H9 (cell line): ENCODE data around the gene SFN. TPM values are rescaled to one million over a fixed set of nuclear protein-coding genes. Genes with fewer than 3 reads are reported as not detected.

Source experiments
- DNase-seq: peaks from one replicate; pipeline ENCODE4 v3.0.0-alpha.2; 2017
- H2AFZ ChIP-seq: one replicate; pipeline ENCODE4 v1.6.1; 2013; ENCODE audit warnings: mild to moderate bottlenecking, low read length, control low read depth, moderate library complexity
- H2AK5ac ChIP-seq: 2 replicates; pipeline ENCODE4 v1.6.1; 2013; ENCODE audit warnings: low read length, control low read depth, mixed read lengths; ENCODE audit not compliant: insufficient read length
- H2BK120ac ChIP-seq: one replicate; pipeline ENCODE4 v1.6.1; 2013; ENCODE audit warnings: low read depth, mild to moderate bottlenecking, low read length, control low read depth, inconsistent platforms; ENCODE audit not compliant: poor library complexity, severe bottlenecking
- H2BK12ac ChIP-seq: 2 replicates; pipeline ENCODE4 v1.6.1; 2013; ENCODE audit warnings: low read length, control low read depth, mixed read lengths, low read depth; ENCODE audit not compliant: insufficient read length
- H2BK15ac ChIP-seq: 2 replicates; pipeline ENCODE4 v1.6.1; 2013; ENCODE audit warnings: low read depth, low read length, control low read depth
- H2BK20ac ChIP-seq: one replicate; pipeline ENCODE4 v1.6.1; 2013; ENCODE audit warnings: low read depth, mild to moderate bottlenecking, low read length, control low read depth, inconsistent platforms; ENCODE audit not compliant: poor library complexity, severe bottlenecking
- H2BK5ac ChIP-seq: 2 replicates; pipeline ENCODE4 v1.6.1; 2013; ENCODE audit warnings: low read length, control low read depth, mixed read lengths; ENCODE audit not compliant: insufficient read length
- H3K14ac ChIP-seq: 2 replicates; pipeline ENCODE4 v1.6.1; 2013; ENCODE audit warnings: low read length, control low read depth; ENCODE audit not compliant: insufficient read depth
- H3K18ac ChIP-seq: 2 replicates; pipeline ENCODE4 v1.6.1; 2013; ENCODE audit warnings: low read depth, mild to moderate bottlenecking, mixed read lengths, low read length, control low read depth; ENCODE audit not compliant: insufficient read length
- H3K23ac ChIP-seq: 2 replicates; pipeline ENCODE4 v1.6.1; 2013; ENCODE audit warnings: low read length, control low read depth, mixed read lengths, low read depth; ENCODE audit not compliant: insufficient read length
- H3K23me2 ChIP-seq: 2 replicates; pipeline ENCODE4 v1.6.1; 2013; ENCODE audit warnings: low read depth, mild to moderate bottlenecking, mixed read lengths, low read length, control low read depth; ENCODE audit not compliant: insufficient read length, poor library complexity, severe bottlenecking
- H3K27ac ChIP-seq: 2 replicates; pipeline ENCODE4 v1.5.1; 2013; ENCODE audit warnings: low read length, control low read depth, mixed read lengths, low read depth; ENCODE audit not compliant: insufficient read length
- H3K27me3 ChIP-seq: 2 replicates; pipeline ENCODE4 v1.6.1; 2013; ENCODE audit warnings: low read length, control low read depth, inconsistent platforms; ENCODE audit not compliant: insufficient read depth
- H3K4ac ChIP-seq: 2 replicates; pipeline ENCODE4 v1.6.1; 2013; ENCODE audit warnings: low read depth, mild to moderate bottlenecking, control low read depth, inconsistent platforms, low read length, moderate library complexity
- H3K4me1 ChIP-seq: 2 replicates; pipeline ENCODE4 v1.6.1; 2013; ENCODE audit warnings: low read length, control low read depth, inconsistent platforms; ENCODE audit not compliant: insufficient read depth
- H3K4me2 ChIP-seq: 2 replicates; pipeline ENCODE4 v1.6.1; 2013; ENCODE audit warnings: low read length, control low read depth, mixed read lengths; ENCODE audit not compliant: insufficient read length, insufficient read depth
- H3K56ac ChIP-seq: 2 replicates; pipeline ENCODE4 v1.6.1; 2013; ENCODE audit warnings: low read depth, mild to moderate bottlenecking, mixed read lengths, low read length, control low read depth; ENCODE audit not compliant: insufficient read length
- H3K79me1 ChIP-seq: 2 replicates; pipeline ENCODE4 v1.6.1; 2013; ENCODE audit warnings: low read depth, mild to moderate bottlenecking, moderate library complexity, low read length, control low read depth, inconsistent platforms; ENCODE audit not compliant: insufficient read depth, poor library complexity, severe bottlenecking
- H3K79me2 ChIP-seq: 2 replicates; pipeline ENCODE4 v1.6.1; 2013; ENCODE audit warnings: low read length, control low read depth, inconsistent platforms; ENCODE audit not compliant: insufficient read depth
- H3K9ac ChIP-seq: 2 replicates; pipeline ENCODE4 v1.6.1; 2013; ENCODE audit warnings: low read length, control low read depth, mixed read lengths; ENCODE audit not compliant: insufficient read length; ENCODE audit errors: extremely low read depth
- H3K9me3 ChIP-seq: one replicate; pipeline ENCODE4 v1.6.1; 2013; ENCODE audit warnings: low read depth, low read length, inconsistent platforms; ENCODE audit not compliant: control insufficient read depth
- H3T11ph ChIP-seq: one replicate; pipeline ENCODE4 v1.6.1; 2013; ENCODE audit warnings: mild to moderate bottlenecking, low read length, control low read depth, inconsistent platforms
- H4K20me1 ChIP-seq: one replicate; pipeline ENCODE4 v1.6.1; 2013; ENCODE audit not compliant: control insufficient read depth, insufficient read length, insufficient read depth
- H4K5ac ChIP-seq: 2 replicates; pipeline ENCODE4 v1.6.1; 2013; ENCODE audit warnings: low read depth, mild to moderate bottlenecking, mixed read lengths, low read length, control low read depth; ENCODE audit not compliant: insufficient read length
- H4K8ac ChIP-seq: replicated peaks from 2 replicates; pipeline ENCODE4 v1.6.1; 2013; ENCODE audit warnings: low read length, control low read depth, mixed read lengths, low read depth; ENCODE audit not compliant: insufficient read length
- H4K91ac ChIP-seq: 2 replicates; pipeline ENCODE4 v1.6.1; 2013; ENCODE audit warnings: low read depth, mild to moderate bottlenecking, moderate library complexity, mixed read lengths, low read length, control low read depth; ENCODE audit not compliant: insufficient read length
- H3K27ac Mint-ChIP-seq, 3 experiments: 2 replicates in 2 of 3; 3 replicates in 1 of 3; pipeline ENCODE4 v1.8.0; 2020 to 2021; ENCODE audit warnings: mixed read lengths in 3 of 3, mild to moderate bottlenecking in 1 of 3, moderate library complexity in 1 of 3
- H3K27me3 Mint-ChIP-seq: 2 replicates; pipeline ENCODE4 v1.8.0; 2021; ENCODE audit warnings: low read depth, mild to moderate bottlenecking, moderate library complexity, mixed read lengths
- H3K36me3 Mint-ChIP-seq, 3 experiments: 2 replicates in 2 of 3; 3 replicates in 1 of 3; pipeline ENCODE4 v1.8.0; 2020 to 2021; ENCODE audit warnings: low read depth in 3 of 3, mixed read lengths in 3 of 3; ENCODE audit not compliant: insufficient read depth in 1 of 3
- H3K4me1 Mint-ChIP-seq, 2 experiments: 2 replicates each; pipeline ENCODE4 v1.8.0; 2020; ENCODE audit warnings: mixed read lengths in 2 of 2
- H3K4me3 Mint-ChIP-seq, 2 experiments: 2 replicates in 1 of 2; 3 replicates in 1 of 2; pipeline ENCODE4 v1.8.0; 2020 to 2021; ENCODE audit warnings: mild to moderate bottlenecking in 2 of 2, mixed read lengths in 2 of 2, moderate library complexity in 1 of 2
- H3K9me3 Mint-ChIP-seq, 2 experiments: 2 replicates in 1 of 2; 3 replicates in 1 of 2; pipeline ENCODE4 v1.8.0; 2020; ENCODE audit warnings: mild to moderate bottlenecking in 2 of 2, mixed read lengths in 2 of 2, moderate library complexity in 1 of 2
- WGBS: extraction: QIAGEN DNeasy Blood & Tissue Kit; methylation state at CpG from one replicate; pipeline ENCODE4 v1.1.7; 2013; ENCODE audit warnings: missing lambda C conversion rate, low lambda C conversion rate, mixed read lengths; ENCODE audit not compliant: insufficient read length; ENCODE audit errors: extremely low coverage; 5-methylcytosine and 5-hydroxymethylcytosine counted together
- total RNA-seq: library from RNA; stranded (reverse); gene quantifications from 2 replicates; pipeline ENCODE4 v1.2.1, GENCODE V29; 2021
- TF ChIP-seq, protein P1 (sequence below): fragments of 200-600 bp; sonication (generic); conservative IDR thresholded peaks from 3 replicates; pipeline ENCODE4 v1.8.0; 2021; ENCODE audit warnings: antibody characterized with exemption, mild to moderate bottlenecking

Gene SFN
- total RNA-seq, 1 experiment from 2014 or later, result 4.3 TPM

DNA sequence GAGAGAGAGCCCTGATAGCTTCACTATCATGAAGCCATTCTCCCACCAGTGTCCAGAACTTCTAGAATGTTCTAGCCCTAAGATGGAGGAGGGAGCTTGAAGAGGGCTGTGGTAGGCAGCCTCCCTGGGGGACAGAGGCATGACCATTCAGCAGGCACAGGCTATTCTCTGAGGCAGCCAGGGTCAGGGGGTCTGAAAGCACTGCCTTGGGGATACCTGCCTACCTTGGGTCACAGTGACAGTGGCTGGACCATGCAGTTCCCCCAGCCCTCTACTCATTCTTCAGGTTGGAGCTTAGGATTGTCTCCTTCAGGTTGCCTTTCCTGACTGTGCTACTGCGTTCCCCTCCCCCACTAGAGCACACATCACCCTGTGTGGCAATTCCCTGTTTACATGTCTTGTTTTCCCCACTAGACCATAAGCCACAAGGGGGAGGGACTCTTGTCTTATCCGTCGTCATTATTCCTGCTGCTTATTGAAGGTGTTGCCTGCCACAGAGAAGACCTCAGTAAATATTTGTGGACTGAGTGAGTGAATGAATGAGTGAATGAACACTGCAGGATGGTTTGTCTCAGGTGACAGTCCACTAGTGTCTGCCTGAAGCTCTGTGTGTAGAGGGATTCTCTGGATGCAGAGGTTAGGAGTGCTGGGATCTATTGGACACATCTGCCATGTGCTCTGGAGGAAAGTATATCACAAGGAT, 31.3 kb upstream of the SFN start:
- no peak overlapping the region for H4K5ac ChIP-seq
- Mint-ChIP-seq H3K4me3 (no peak overlapping the region), H3K9me3 (no peaks in the 10 kb centered on the region; a peak in 1 of 5 replicates), H3K36me3 (peaks cover 29 to 45% (median 39%) of the 10 kb centered on the region in 3 experiments), H3K27ac (no peak overlapping the region), H3K4me1 (peaks cover 22 to 23% of the 10 kb centered on the region in 2 experiments), H3K27me3 (no peaks in the 10 kb centered on the region; the same call in 1 of the 2 replicates)
- H3K27ac ChIP-seq, result no peak overlapping the region
- H3K27me3 ChIP-seq, result no peaks in the 10 kb centered on the region
- no peak overlapping the region for H2BK5ac ChIP-seq
- no peak overlapping the region for H3K23ac ChIP-seq
- H3K18ac ChIP-seq, result no peak overlapping the region
- H4K20me1 ChIP-seq, result no peaks in the 10 kb centered on the region
- no peak overlapping the region for H3K4me2 ChIP-seq
- no peak overlapping the region for H4K91ac ChIP-seq
- H3K4me1 ChIP-seq, result no peaks in the 10 kb centered on the region
- no peak overlapping the region for H2AK5ac ChIP-seq
- no peak overlapping the region for H3T11ph ChIP-seq
- H2BK120ac ChIP-seq, result no peak overlapping the region
- no peak for DNase-seq
- H3K56ac ChIP-seq, result no peak overlapping the region
- no peak overlapping the region for H2BK20ac ChIP-seq
- H3K9me3 ChIP-seq, result no peaks in the 10 kb centered on the region
- H3K4ac ChIP-seq, result no peak overlapping the region
- H2AFZ ChIP-seq, result no peak overlapping the region
- no peak overlapping the region for H2BK15ac ChIP-seq
- WGBS, result no CpG with 5 or more reads among the region's 3 CpGs
- H4K8ac ChIP-seq, result no peak overlapping the region
- no peak overlapping the region for H2BK12ac ChIP-seq
- peaks cover 3% of the 10 kb centered on the region for H3K79me1 ChIP-seq
- no peak overlapping the region for H3K9ac ChIP-seq
- peaks cover 4% of the 10 kb centered on the region for H3K23me2 ChIP-seq
- no peak overlapping the region for H3K14ac ChIP-seq
- no peaks in the 10 kb centered on the region; the same call in 1 of the 2 replicates for H3K79me2 ChIP-seq
- TF ChIP-seq, protein P1, sequence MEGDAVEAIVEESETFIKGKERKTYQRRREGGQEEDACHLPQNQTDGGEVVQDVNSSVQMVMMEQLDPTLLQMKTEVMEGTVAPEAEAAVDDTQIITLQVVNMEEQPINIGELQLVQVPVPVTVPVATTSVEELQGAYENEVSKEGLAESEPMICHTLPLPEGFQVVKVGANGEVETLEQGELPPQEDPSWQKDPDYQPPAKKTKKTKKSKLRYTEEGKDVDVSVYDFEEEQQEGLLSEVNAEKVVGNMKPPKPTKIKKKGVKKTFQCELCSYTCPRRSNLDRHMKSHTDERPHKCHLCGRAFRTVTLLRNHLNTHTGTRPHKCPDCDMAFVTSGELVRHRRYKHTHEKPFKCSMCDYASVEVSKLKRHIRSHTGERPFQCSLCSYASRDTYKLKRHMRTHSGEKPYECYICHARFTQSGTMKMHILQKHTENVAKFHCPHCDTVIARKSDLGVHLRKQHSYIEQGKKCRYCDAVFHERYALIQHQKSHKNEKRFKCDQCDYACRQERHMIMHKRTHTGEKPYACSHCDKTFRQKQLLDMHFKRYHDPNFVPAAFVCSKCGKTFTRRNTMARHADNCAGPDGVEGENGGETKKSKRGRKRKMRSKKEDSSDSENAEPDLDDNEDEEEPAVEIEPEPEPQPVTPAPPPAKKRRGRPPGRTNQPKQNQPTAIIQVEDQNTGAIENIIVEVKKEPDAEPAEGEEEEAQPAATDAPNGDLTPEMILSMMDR, result no peak
